KG1 (cell line): Measurements from ENCODE around the gene FAM229B.

Experiments used
- DNase-seq: peaks from one replicate; lab custom pipeline; 2025; lab: John Stamatoyannopoulos, UW

Gene FAM229B

DNA sequence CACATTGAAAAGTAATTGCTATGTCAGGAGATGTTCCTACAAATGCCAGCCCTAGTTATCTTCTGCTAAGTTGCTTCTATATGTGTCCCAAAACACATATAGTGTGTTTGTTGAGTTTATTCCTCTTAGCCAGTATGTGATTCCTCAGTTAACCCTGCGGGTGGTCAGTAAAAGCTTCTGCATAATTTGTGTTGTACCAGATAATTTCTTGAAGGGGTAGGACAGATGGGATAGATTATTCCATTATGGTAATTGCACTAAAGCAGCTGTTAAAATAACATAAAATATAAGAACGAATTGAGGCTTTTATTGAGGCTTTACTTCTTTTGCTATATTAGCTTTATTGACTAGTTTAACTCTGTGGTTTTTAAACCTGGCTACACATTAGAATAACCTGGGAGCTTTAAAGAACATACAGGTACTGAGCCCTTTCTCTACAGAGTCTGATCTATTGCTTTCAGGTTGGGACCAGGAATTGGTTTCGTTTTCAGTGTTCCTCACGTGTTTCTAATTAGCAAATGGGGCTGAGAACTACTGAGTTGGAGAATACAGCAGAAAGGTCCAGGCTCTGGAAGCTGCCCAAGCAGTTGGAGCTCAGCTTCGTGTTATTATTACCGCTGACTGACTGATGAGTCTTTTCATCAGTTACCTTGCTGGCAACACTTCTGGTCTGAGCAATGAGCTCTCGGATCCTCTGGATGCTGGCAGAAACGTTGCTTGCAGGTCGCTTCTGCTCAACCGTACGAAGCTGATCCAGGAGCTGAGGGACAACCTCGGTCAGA, 56.9 kb downstream of the FAM229B start:
- DNase-seq, result no peak

DNA sequence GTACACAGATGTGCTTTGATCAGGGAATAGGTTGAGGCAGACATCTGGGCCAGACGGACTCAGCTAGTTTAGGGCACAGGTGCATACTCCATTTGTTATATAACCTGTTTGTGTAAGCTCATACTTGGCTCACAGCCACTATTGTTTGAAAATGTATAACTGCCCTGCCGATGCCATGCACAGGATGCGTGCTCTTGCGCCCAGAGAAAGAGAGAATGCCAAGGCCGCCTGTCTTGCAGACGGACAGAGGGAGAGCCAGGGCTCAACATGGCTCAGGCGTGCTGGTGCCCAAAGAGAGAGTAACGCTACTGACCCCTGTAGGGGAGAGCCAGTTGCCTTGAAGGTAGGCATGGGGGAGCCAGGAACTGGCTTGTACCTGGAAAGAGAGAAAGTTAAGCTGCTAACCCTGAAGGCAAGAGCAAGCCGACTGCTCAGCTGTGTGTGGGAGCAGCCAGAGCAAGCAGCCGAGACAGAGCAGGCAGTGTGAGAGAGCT, 57.7 kb downstream of the FAM229B start:
- no peak for DNase-seq

DNA sequence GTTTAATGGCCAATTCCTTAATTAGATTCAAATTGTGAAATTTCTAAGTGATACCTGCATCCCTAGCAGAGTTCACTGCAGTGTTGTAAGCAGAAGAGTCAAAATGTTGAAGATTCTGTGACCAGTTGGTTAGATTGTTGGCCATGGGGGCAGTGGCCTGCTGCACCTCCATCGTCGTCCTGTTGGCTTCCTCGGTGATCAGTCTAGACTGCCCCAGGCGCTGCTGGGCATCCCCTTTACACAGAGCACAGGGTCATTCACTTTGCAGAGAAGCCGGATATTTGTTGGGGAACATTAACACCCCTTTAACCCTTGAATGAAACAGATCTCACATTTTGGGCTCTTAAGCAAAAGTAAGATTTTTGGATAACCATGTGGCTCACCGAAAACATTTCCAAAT, 60.7 kb downstream of the FAM229B start:
- no peak for DNase-seq

DNA sequence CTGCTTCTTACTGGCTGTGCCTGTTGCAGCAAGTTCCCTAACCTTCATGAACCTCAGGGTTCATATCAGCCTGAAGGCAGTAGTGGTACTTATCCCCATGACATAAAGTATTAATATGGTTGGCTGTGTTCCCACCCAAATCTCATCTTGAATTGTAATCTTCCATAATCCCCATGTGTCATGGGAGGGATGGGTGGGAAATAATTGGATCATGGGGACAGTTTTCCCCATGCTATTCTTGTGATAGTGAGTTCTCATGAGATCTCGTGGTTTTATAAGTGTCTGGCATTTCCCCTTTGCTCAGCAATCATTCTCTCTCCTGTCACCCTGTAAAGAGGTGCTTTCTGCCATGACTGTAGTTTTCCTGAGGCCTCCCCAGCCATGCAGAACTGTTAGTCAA, 61.8 kb downstream of the FAM229B start:
- DNase-seq, result no peak

DNA sequence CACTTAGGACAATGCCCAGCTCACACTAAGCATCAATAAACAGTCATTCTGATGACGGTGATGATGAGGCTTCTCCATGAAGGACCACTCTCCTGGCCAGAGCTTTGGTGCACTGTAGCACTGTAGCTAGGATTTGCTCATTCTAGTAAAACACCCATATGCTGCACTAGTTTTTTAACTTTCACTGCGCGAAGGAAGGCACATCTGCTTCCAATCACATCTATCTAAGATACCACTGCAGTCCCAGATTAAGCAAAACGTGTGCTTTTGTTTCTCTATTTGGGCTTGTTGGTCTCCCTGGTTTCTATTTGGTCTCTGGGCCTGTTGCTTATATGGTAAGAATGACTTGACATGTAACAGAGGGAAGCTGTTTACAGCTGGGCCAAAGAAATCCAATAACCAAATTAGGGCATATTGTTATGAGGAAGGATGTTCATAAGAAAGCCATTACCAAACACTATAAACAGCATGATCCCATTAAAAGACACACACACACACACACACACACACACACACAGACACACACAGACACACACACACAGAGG, 62.4 kb downstream of the FAM229B start:
- DNase-seq, result no peak

DNA sequence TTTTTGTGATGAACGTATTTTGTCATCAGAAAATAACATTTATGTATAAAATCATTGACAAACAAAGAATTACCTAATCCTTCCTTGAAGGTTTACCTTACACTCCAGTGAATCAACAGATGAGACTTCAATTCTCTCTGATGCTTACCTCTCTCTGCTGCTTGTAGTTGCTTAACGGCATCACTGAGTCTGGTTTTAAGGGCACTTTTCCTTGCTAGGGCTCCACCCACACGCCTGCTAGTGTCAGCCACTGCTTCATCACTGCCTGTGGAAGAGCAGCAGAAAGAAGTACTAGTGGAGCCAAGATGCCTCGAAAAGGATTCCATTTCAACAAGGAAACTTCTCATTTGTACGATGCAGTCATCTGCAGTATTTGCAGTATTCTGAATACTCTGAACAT, 63.0 kb downstream of the FAM229B start:
- no peak for DNase-seq
